Adipocyte (in vitro differentiated cells): ENCODE results near the gene LIPC.

ENCODE experiments used
- DNase-seq: peaks from one replicate; pipeline ENCODE4 v3.0.0-alpha.2; 2015; ENCODE audit warnings: low read depth
- H3K27me3 ChIP-seq: replicated peaks from 2 replicates; pipeline ENCODE4 v1.7.0; 2013; ENCODE audit warnings: mild to moderate bottlenecking, low read length, moderate library complexity; ENCODE audit not compliant: control insufficient read depth, insufficient read depth
- H3K36me3 ChIP-seq: 2 replicates; pipeline ENCODE4 v1.7.0; 2013; ENCODE audit warnings: low read length, mild to moderate bottlenecking, moderate library complexity; ENCODE audit not compliant: control insufficient read depth, insufficient read depth, severe bottlenecking
- H3K4me1 ChIP-seq: 2 replicates; pipeline ENCODE4 v1.7.0; 2013; ENCODE audit warnings: mild to moderate bottlenecking, low read length, moderate library complexity; ENCODE audit not compliant: control insufficient read depth, insufficient read depth
- H3K4me3 ChIP-seq: 2 replicates; pipeline ENCODE4 v1.7.0; 2013; ENCODE audit warnings: mild to moderate bottlenecking, low read length, moderate library complexity
- H3K9ac ChIP-seq: 2 replicates; pipeline ENCODE4 v1.7.0; 2013; ENCODE audit warnings: mild to moderate bottlenecking, low read length, moderate library complexity
- H3K9me3 ChIP-seq: 2 replicates; pipeline ENCODE4 v1.7.0; 2013; ENCODE audit warnings: mild to moderate bottlenecking, low read length, moderate library complexity; ENCODE audit not compliant: control insufficient read depth

LIPC gene

DNA sequence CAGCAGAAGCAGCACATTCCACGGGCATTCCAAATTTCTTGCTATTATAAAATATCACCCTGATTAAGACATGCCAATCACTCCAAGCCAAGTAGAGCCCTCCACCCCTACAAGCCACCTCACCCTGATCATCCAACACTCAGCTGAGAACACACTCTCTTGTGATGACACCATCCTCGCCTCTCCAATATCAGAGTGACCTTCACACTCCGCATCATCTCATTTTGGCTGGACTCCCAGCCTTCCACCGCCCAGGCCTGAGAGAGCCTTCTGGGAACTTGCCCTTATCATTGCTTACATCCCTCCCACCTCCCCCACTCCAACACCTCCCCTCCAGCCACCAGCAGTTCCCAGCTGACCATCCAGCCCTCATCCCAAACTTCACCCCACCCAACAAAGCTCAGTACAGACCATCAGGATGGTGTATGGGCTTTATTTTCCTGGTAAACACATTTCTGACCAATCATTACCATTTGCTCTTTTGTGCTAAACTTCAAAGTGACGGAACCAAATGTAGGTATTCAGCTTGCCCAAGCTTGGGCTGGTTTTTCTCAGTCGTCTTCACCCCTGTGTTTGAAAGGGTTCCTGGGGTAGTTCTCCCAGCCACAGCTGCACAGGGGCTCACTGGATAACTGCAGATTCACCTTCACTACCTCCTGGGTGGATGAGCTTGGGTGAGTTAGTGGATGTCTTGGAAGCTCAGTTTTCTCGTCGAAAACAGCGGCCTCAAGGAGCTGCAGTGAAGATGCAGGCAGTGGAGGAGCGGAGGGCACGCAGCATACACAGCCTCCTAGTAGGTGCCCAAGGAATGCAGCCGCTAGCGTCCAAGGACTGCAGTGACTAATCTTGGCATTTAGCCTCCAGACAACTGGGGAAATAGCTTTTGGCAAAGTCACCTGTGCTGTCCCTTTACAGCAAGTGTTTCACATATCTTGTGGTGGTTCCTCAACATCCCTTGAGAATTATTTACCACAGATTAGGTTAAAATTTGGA, 115.1 kb downstream of the LIPC start:
- Histone ChIP-seq H3K27me3 (no peaks in the 10 kb centered on the region), H3K9me3 (no peaks in the 10 kb centered on the region), H3K36me3 (no peaks in the 10 kb centered on the region), H3K4me3 (no peak overlapping the region), H3K4me1 (peaks cover 35% of the 10 kb centered on the region), H3K9ac (peak overlapping the region; percentile 52)
- DNase-seq = peak; percentile 78

DNA sequence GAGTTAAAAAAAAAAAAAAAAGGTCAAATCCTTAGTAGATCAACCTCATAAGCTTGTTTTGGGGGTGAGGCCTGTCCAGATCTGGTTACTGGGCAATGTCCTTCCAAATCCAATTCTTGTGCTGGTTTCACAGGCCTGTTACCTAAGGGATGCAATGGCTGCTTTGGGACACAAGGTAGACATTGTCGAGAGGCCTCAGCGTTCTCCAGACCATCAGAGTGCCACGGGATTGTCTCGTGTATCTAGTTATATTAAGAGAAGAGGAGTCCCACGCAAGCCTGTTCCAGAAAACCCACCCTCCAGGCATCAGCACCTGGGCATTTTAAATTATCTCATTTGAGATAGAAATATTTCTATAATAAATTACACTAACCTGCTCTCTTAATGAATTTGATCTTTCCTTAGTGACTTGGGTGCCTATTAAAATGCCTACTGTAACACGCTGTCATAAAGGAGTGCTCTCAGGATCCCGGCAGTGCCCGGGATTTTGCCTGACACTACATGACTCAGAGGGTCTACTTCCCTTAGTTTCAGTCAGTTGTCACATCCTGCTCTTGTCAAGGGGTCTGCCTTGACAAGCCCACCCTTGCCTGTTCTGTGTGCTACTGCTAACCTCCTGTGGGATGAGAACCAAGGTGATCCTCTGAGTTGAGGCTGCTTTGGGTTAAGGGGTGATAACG, 116.0 kb downstream of the LIPC start:
- Histone ChIP-seq H3K9ac (no peak overlapping the region), H3K36me3 (no peaks in the 10 kb centered on the region), H3K27me3 (no peaks in the 10 kb centered on the region), H3K9me3 (no peaks in the 10 kb centered on the region), H3K4me1 (peaks cover 44% of the 10 kb centered on the region), H3K4me3 (no peak overlapping the region)
- DNase-seq = no peak

DNA sequence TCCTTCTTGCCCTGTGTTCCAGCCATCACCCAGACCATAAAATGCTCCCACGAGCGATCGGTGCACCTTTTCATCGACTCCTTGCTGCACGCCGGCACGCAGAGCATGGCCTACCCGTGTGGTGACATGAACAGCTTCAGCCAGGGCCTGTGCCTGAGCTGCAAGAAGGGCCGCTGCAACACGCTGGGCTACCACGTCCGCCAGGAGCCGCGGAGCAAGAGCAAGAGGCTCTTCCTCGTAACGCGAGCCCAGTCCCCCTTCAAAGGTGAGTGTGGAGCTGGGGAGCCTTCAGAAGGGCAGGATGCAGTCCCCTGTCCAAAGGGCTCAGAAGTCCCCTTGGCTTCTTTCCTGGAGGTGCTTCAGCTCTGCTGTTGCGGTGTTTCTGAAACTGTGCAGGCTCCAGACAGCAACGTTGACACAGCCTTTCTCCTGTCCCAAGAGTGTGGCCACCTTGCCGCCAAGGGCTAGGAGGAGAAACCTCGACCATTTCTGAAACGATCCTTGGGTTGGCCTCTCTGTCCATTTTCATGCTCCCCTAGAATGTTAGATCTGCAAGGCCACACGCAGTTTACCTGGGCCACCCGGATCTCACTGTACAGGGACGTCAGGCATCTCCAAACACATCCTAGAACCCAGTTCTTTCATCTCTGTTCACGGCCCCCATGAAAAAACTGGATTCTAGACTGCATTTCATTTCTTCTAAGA, 116.7 kb downstream of the LIPC start:
- DNase-seq = no peak
- Histone ChIP-seq H3K36me3 (no peaks in the 10 kb centered on the region), H3K27me3 (no peaks in the 10 kb centered on the region), H3K4me3 (no peak overlapping the region), H3K9ac (no peak overlapping the region), H3K9me3 (no peaks in the 10 kb centered on the region), H3K4me1 (peaks cover 45% of the 10 kb centered on the region)

DNA sequence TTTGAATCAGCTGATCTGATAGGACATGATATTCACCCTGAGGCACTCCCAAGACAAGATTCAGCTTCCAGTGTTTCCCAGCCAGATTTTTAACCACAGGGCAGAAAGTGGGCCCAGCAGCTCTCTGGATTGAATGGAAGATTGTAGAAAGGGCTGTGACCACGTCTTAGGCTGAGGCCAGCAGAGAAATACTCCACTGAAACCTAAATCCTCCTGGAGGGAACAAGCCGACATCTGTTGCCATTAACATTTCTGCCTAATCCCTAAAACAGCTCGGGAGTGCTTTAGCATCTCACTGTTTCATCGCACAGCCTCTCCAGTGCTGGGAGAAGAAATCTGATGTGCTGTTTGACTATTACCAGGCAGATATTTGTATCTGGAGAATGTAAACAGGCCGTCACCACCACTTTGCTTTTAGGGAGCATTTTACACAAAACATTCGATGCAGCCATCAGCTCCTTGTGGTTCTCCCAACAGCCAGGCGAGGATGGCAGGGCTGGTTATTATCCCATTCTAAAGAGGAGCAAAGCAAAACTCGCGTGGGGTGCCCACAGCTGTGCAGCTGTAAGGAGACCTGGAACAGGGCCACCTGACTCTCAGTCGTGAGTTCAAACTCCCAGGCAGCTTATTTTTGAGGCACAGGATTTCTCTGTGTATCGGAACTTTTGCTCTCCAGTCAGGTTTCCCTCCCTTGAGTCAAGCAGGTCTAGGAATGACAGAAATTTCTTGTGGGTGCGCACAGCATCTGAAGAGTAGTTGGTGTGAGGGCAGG, 117.4 kb downstream of the LIPC start:
- H3K4me1 ChIP-seq = peaks cover 42% of the 10 kb centered on the region
- no peaks in the 10 kb centered on the region for H3K9me3 ChIP-seq
- no peaks in the 10 kb centered on the region for H3K36me3 ChIP-seq
- peak; percentile 85 for DNase-seq
- H3K27me3 ChIP-seq = no peaks in the 10 kb centered on the region
- no peak overlapping the region for H3K4me3 ChIP-seq
- no peak overlapping the region for H3K9ac ChIP-seq

DNA sequence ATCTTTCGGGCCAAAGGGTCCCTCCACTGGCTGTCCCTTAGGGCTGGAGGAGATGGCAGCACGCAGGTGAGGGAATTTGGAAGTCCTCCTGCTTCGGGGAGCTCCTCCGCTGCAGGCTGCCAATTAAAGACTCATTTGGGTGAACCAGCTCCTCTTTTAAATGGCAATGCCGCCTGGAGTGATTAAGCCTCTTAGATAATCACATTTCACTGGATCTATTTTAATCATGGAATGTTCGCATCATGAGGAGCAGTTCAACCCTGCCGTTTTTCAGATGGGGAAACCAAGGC, 117.9 kb downstream of the LIPC start:
- peaks cover 42% of the 10 kb centered on the region for H3K4me1 ChIP-seq
- no peak overlapping the region for H3K9ac ChIP-seq
- H3K4me3 ChIP-seq = no peak overlapping the region
- no peak for DNase-seq
- H3K27me3 ChIP-seq = no peaks in the 10 kb centered on the region
- no peaks in the 10 kb centered on the region for H3K36me3 ChIP-seq
- H3K9me3 ChIP-seq = no peaks in the 10 kb centered on the region

DNA sequence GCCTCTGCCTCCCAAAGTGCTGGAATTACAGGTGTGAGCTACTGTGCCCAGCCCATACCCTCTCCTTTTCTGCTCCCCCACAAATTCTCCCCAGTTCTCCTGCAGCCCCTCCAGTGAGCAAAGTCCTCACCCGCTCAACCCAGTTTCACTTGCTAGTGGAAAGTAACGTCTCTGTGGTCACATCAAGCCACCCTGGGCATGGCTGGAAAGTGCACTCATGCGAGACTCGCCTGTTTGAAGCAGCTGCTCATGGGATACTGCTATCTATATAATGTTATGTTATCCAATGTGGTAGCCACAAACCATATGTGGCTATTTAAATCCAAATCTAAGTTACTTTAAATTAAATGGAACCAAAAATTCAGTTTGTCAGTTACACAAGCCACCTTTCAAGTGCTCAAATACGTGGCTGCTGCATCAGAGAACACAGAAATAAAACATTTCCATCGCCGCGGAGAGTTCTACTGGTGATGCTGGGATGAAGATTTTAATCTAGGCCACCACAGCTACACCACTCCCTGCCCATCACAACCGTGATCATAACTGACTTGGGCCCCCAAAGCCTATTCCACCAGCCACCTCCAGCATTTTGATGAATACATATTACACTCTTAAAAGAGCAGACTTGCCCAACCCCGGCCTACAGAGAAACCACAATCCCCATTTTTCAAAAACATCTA, 119.4 kb downstream of the LIPC start:
- Histone ChIP-seq H3K9ac (peak overlapping the region; percentile 85), H3K27me3 (no peaks in the 10 kb centered on the region), H3K4me1 (peaks cover 41% of the 10 kb centered on the region), H3K4me3 (peak overlapping the region; percentile 33), H3K9me3 (no peaks in the 10 kb centered on the region), H3K36me3 (no peaks in the 10 kb centered on the region)
- no peak for DNase-seq

DNA sequence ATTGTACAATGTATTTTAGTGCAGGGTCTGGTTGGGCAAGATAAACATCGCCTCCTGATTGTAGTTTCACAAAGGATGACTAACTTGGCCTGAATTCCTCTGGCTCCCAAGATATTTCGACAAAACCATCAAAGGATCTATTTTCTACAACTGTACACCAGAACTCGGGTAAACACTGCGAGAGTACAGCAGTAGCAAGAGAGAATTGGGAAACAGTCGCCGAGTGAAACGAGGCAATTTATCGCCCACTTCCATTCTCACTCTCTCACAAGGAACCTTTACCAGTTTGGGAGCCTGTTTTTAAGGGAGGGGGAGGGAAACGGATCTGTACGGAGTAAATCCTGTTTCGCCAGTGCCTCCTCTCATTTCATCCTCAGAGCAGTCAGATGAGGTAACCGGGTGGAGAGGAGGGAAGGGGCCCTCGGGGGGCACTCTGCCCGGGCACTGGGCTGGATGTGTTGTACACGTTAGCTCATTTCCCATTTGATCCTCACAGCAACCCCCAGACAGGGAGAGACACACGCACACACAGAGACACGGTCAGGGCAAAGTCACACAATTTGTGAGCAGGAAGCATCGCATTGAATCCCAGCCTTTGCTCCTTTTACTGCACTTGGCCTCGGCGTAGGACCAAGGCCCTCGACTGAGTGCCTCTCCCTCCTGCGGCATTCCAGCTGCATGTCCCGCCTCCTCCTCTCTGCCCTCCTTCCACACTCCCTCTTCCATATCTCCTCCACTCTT, 120.1 kb downstream of the LIPC start:
- H3K9ac ChIP-seq = peak overlapping the region; percentile 85
- peaks cover 35% of the 10 kb centered on the region for H3K4me1 ChIP-seq
- no peaks in the 10 kb centered on the region for H3K9me3 ChIP-seq
- H3K4me3 ChIP-seq = peak overlapping the region; percentile 77
- peak; percentile 94 for DNase-seq
- no peaks in the 10 kb centered on the region for H3K36me3 ChIP-seq
- no peaks in the 10 kb centered on the region for H3K27me3 ChIP-seq

DNA sequence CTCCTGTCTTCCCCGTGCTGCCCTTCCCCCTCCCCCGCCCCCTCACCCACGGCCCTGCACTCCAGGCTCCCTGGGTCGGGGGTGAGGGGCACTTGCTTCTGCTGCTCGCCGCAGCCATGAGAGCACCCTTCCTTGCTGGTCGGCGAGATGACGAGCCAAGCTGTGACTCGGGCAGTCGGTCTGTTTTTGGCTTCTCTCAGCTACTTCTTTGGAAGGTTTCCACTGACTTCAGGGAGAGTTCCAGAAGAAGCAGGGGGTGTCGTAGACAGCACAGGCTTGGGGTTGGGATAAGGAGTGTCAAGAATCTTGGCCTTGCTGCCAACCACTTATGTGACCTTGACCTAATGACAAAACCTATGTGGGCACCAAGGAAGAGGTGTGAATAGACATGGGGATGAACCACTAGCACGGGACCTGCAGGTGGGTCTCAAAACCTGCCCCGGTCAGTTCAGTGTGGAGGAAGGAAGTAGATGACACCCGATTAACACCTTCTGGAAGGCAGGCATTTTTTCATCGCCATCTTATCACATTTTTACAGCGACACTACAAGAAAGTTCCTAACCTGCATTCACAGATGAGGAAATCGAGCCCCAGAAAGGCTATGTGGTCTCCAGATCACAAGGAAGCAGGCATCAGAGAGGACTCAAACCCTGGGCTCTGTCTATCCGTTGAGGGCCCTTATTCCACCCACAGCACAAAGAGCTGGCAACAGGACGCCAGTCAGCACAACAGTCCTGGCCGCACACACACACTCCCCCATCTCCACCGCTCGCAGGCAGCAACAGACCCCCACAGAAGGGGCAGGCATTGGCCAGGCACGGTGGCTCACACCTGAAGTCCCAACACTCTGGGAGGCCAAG, 120.9 kb downstream of the LIPC start:
- no peak for DNase-seq
- peak overlapping the region; percentile 77 for H3K4me3 ChIP-seq
- peaks cover 27% of the 10 kb centered on the region for H3K4me1 ChIP-seq
- H3K9me3 ChIP-seq = no peaks in the 10 kb centered on the region
- H3K9ac ChIP-seq = peak overlapping the region; percentile 85
- no peaks in the 10 kb centered on the region for H3K36me3 ChIP-seq
- H3K27me3 ChIP-seq = no peaks in the 10 kb centered on the region

DNA sequence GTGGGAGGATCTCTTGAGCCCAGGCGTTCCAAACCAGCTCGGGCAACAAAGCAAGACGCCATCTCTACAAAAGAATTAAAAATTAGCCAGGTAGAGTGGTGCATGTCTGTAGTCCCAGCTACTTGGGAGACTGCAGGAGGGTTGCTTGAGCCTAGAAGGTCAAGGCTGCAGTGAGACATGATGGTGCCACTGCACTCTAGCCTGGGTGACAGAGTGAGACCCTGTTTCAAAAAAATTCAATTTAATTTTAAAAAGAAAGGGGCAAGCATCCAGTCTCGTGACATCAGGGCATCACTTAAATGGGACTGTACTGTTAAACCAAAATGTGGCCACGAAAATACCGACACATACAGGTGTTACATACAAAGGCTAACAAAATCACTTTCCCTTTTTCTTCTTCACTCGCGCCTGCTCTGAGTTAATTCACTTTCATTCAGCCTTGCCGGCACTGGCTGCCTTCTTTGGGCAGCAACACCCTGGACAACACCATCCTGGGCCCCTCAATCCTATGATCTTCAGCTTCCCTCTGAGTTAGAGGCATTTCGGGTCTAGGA, 121.7 kb downstream of the LIPC start:
- peaks cover 22% of the 10 kb centered on the region for H3K4me1 ChIP-seq
- H3K36me3 ChIP-seq = no peaks in the 10 kb centered on the region
- H3K27me3 ChIP-seq = no peaks in the 10 kb centered on the region
- no peak for DNase-seq
- H3K9ac ChIP-seq = no peak overlapping the region
- H3K4me3 ChIP-seq = no peak overlapping the region
- peaks cover under 1% of the 10 kb centered on the region for H3K9me3 ChIP-seq
